ENCODE measurements around the gene HSPH1.
A peak's percentile ranks its signal among the peaks of the same experiment; 100 is the strongest.
"Not testable (repeated sequence)": the region's sequence is repeated elsewhere in the genome, so short reads cannot be mapped to it uniquely, and the experiment has no call there.

Gene HSPH1

GRCh38 chr13:31177813-31178495 is 16.2 kb upstream of the HSPH1 start:
- not testable (repeated sequence) for DNase-seq (ENCODE audit: low spot score)

- DNase-seq (ENCODE audit: low spot score) = no peak
These were observed 14.3 kb upstream of the HSPH1 start for GRCh38 chr13:31175847-31176532.

GRCh38 chr13:31174018-31174417 is 12.3 kb upstream of the HSPH1 start:
- no peak for DNase-seq (ENCODE audit: low spot score)

GRCh38 chr13:31172535-31172934 is 10.8 kb upstream of the HSPH1 start:
- DNase-seq (ENCODE audit: low spot score) = no peak

GRCh38 chr13:31172001-31172400 is 10.3 kb upstream of the HSPH1 start:
- DNase-seq (ENCODE audit: low spot score) = no peak

GRCh38 chr13:31168736-31169135 is 7.0 kb upstream of the HSPH1 start:
- no peak for DNase-seq (ENCODE audit: low spot score)

- DNase-seq (ENCODE audit: low spot score) = no peak
These were observed 6.5 kb upstream of the HSPH1 start for GRCh38 chr13:31168166-31168565.

- DNase-seq (ENCODE audit: low spot score) = no peak
These were observed 5.8 kb upstream of the HSPH1 start for GRCh38 chr13:31167490-31167889.

- DNase-seq (ENCODE audit: low spot score) = no peak
These were observed 4.9 kb upstream of the HSPH1 start for GRCh38 chr13:31166591-31166990.

- DNase-seq (ENCODE audit: low spot score) = peak; percentile 83
These were observed 676 bp upstream of the HSPH1 start for GRCh38 chr13:31162151-31163008.

GRCh38 chr13:31160857-31161556 is 697 bp downstream of the HSPH1 start:
- DNase-seq (ENCODE audit: low spot score) = peak; percentile 20

GRCh38 chr13:31159306-31159705 is 2.4 kb downstream of the HSPH1 start:
- no peak for DNase-seq (ENCODE audit: low spot score)

- DNase-seq (ENCODE audit: low spot score) = no peak
These were observed 6.8 kb downstream of the HSPH1 start for GRCh38 chr13:31154939-31155338.

- no peak for DNase-seq (ENCODE audit: low spot score)
These were observed 9.9 kb downstream of the HSPH1 start for GRCh38 chr13:31151837-31152236.

GRCh38 chr13:31150315-31150985 is 11.3 kb downstream of the HSPH1 start:
- no peak for DNase-seq (ENCODE audit: low spot score)

- DNase-seq (ENCODE audit: low spot score) = no peak
These were observed 12.1 kb downstream of the HSPH1 start for GRCh38 chr13:31149604-31150003.

- no peak for DNase-seq (ENCODE audit: low spot score)
These were observed 16.3 kb downstream of the HSPH1 start for GRCh38 chr13:31145417-31145816.

GRCh38 chr13:31138515-31138914 is 23.2 kb downstream of the HSPH1 start:
- DNase-seq (ENCODE audit: low spot score) = no peak

GRCh38 chr13:31136724-31137123 is 25.0 kb downstream of the HSPH1 start:
- no peak for DNase-seq (ENCODE audit: low spot score)

GRCh38 chr13:31134039-31134711 is 27.5 kb downstream of the HSPH1 start:
- no peak for DNase-seq (ENCODE audit: low spot score)

- no peak for DNase-seq (ENCODE audit: low spot score)
These were observed 28.1 kb downstream of the HSPH1 start for GRCh38 chr13:31133621-31134020.
